HG02852 (cell line): ENCODE data around the gene TBC1D22B.

Experiments used
- ATAC-seq: cut with Tn5 transposase; IDR thresholded peaks from one replicate; pipeline ENCODE4 v1.9.1; 2021; ENCODE audit warnings: mild to moderate bottlenecking, moderate library complexity; ENCODE audit not compliant: unreplicated experiment

TBC1D22B gene

GRCh38 chr6:37239950-37240713, 17.4 kb upstream of the TBC1D22B start:
- peak; percentile 62 for ATAC-seq

GRCh38 chr6:37241131-37241530, 16.4 kb upstream of the TBC1D22B start:
- no peak for ATAC-seq

- ATAC-seq = no peak
Observed at GRCh38 chr6:37241775-37242428, 15.7 kb upstream of the TBC1D22B start.

GRCh38 chr6:37242429-37243052, 15.0 kb upstream of the TBC1D22B start:
- ATAC-seq = no peak

GRCh38 chr6:37243131-37243815, 14.3 kb upstream of the TBC1D22B start:
- no peak for ATAC-seq

GRCh38 chr6:37243816-37244370, 13.7 kb upstream of the TBC1D22B start:
- no peak for ATAC-seq

GRCh38 chr6:37244430-37245310, 12.9 kb upstream of the TBC1D22B start:
- no peak for ATAC-seq

GRCh38 chr6:37251211-37251780, 6.3 kb upstream of the TBC1D22B start:
- ATAC-seq = no peak

- no peak for ATAC-seq
Observed at GRCh38 chr6:37253486-37254007, 4.0 kb upstream of the TBC1D22B start.

- ATAC-seq = no peak
Observed at GRCh38 chr6:37254881-37255280, 2.7 kb upstream of the TBC1D22B start.

GRCh38 chr6:37256692-37257319, 766 bp upstream of the TBC1D22B start:
- no peak for ATAC-seq

- ATAC-seq = no peak
Observed at GRCh38 chr6:37257320-37257633, 295 bp upstream of the TBC1D22B start.

GRCh38 chr6:37258405-37259105, 983 bp downstream of the TBC1D22B start:
- ATAC-seq = no peak

- no peak for ATAC-seq
Observed at GRCh38 chr6:37259191-37259590, 1.6 kb downstream of the TBC1D22B start.

- no peak for ATAC-seq
Observed at GRCh38 chr6:37260040-37260439, 2.5 kb downstream of the TBC1D22B start.

- ATAC-seq = no peak
Observed at GRCh38 chr6:37260444-37260843, 2.9 kb downstream of the TBC1D22B start.

- no peak for ATAC-seq
Observed at GRCh38 chr6:37261198-37261597, 3.6 kb downstream of the TBC1D22B start.

GRCh38 chr6:37262446-37263026, 5.0 kb downstream of the TBC1D22B start:
- no peak for ATAC-seq
